IMR-90 (cell line): Measurements from ENCODE around the gene ARHGEF9. TPM values are rescaled to one million over a fixed set of nuclear protein-coding genes. Genes with fewer than 3 reads are reported as not detected.

Experiments used
- ATAC-seq: fragments of 200-7000 bp; cut with Tn5 transposase; 2 replicates; pipeline ENCODE4 v1.9.1; 2020; ENCODE audit warnings: low read depth, mild to moderate bottlenecking, moderate library complexity
- BruUV-seq: library from RNA; stranded (reverse); fragments of 400-500 nt; replicated peaks from 2 replicates; lab custom pipeline; 2021; lab: Mats Ljungman, UMichigan
- CTCF ChIA-PET: fragments of 300-600 bp; formaldehyde crosslinking; extraction: SDS; loops from one replicate; lab custom pipeline; 2021; ENCODE audit warnings: antibody characterized with exemption; lab: Yijun Ruan, JAX
- POLR2A ChIA-PET: fragments of 300-600 bp; sonication (Branson Sonifier 250); formaldehyde crosslinking; loops from one replicate; lab custom pipeline; 2022; ENCODE audit warnings: antibody characterized with exemption; ENCODE audit not compliant: unreplicated experiment; lab: Charles Lee
- DNase-seq: peaks from one replicate; pipeline ENCODE4 v3.0.0; 2013
- H2AFZ ChIP-seq: replicated peaks from 2 replicates; pipeline ENCODE3; 2013; ENCODE audit warnings: low read length, mild to moderate bottlenecking; ENCODE audit not compliant: poor library complexity
- H2AK5ac ChIP-seq: 2 replicates; pipeline ENCODE4 v1.6.1; 2013; ENCODE audit warnings: low read depth, low read length, inconsistent platforms
- H2AK9ac ChIP-seq: replicated peaks from 2 replicates; pipeline ENCODE3; 2013; ENCODE audit warnings: mild to moderate bottlenecking, low read depth, low read length, moderate library complexity; ENCODE audit not compliant: poor library complexity
- H2BK120ac ChIP-seq: 2 replicates; pipeline ENCODE4 v1.6.1; 2013; ENCODE audit warnings: low read depth, low read length, inconsistent platforms
- H2BK15ac ChIP-seq: 3 replicates; pipeline ENCODE4 v1.6.1; 2013; ENCODE audit warnings: low read depth, low read length, inconsistent platforms
- H2BK20ac ChIP-seq: 2 replicates; pipeline ENCODE4 v1.6.1; 2013; ENCODE audit warnings: low read depth, mild to moderate bottlenecking, inconsistent platforms, low read length, moderate library complexity
- H2BK5ac ChIP-seq: 2 replicates; pipeline ENCODE4 v1.6.1; 2013; ENCODE audit warnings: mild to moderate bottlenecking, low read depth, low read length, inconsistent platforms; ENCODE audit not compliant: poor library complexity, severe bottlenecking
- H3K14ac ChIP-seq: replicated peaks from 2 replicates; pipeline ENCODE4 v1.6.1; 2013; ENCODE audit warnings: low read depth, low read length, inconsistent platforms
- H3K18ac ChIP-seq: 2 replicates; pipeline ENCODE4 v1.6.1; 2013; ENCODE audit warnings: low read depth, low read length, control low read depth
- H3K23ac ChIP-seq: 2 replicates; pipeline ENCODE4 v1.6.1; 2013; ENCODE audit warnings: low read depth, low read length, inconsistent platforms
- H3K27ac ChIP-seq: 2 replicates; pipeline ENCODE4 v1.5.1; 2013; ENCODE audit warnings: mild to moderate bottlenecking, control low read depth, low read length; ENCODE audit not compliant: insufficient read depth
- H3K27me3 ChIP-seq: 2 replicates; pipeline ENCODE4 v1.6.1; 2013; ENCODE audit warnings: low read length; ENCODE audit not compliant: control insufficient read depth, insufficient read depth
- H3K36me3 ChIP-seq: 2 replicates; pipeline ENCODE4 v1.6.1; 2013; ENCODE audit warnings: low read length, mixed read lengths; ENCODE audit not compliant: control insufficient read depth, insufficient read depth
- H3K4ac ChIP-seq: 2 replicates; pipeline ENCODE4 v1.6.1; 2013; ENCODE audit warnings: low read depth, low read length, inconsistent platforms
- H3K4me1 ChIP-seq: 2 replicates; pipeline ENCODE4 v1.6.1; 2013; ENCODE audit warnings: low read length, mixed read lengths; ENCODE audit not compliant: control insufficient read depth, insufficient read depth
- H3K4me2 ChIP-seq: 2 replicates; pipeline ENCODE4 v1.6.1; 2013; ENCODE audit warnings: low read depth, mild to moderate bottlenecking, control low read depth, low read length, moderate library complexity
- H3K4me3 ChIP-seq: 2 replicates; pipeline ENCODE4 v1.5.1; 2013; ENCODE audit warnings: low read depth, mild to moderate bottlenecking, control low read depth, low read length, moderate library complexity; ENCODE audit not compliant: insufficient read depth
- H3K56ac ChIP-seq: 2 replicates; pipeline ENCODE4 v1.6.1; 2013; ENCODE audit warnings: low read length, inconsistent platforms; ENCODE audit not compliant: insufficient read depth; ENCODE audit errors: extremely low read depth
- H3K79me1 ChIP-seq, 2 experiments: 2 replicates each; pipeline ENCODE4 v1.6.1; 2013; ENCODE audit warnings: low read length in 2 of 2, inconsistent platforms in 1 of 2, low read depth in 1 of 2
- H3K9ac ChIP-seq: 2 replicates; pipeline ENCODE4 v1.6.1; 2013; ENCODE audit warnings: low read depth, low read length, control low read depth
- H3K9me1 ChIP-seq: 2 replicates; pipeline ENCODE4 v1.6.1; 2013; ENCODE audit warnings: low read length, inconsistent platforms; ENCODE audit not compliant: insufficient read depth
- H3K9me3 ChIP-seq: 2 replicates; pipeline ENCODE4 v1.6.1; 2013; ENCODE audit warnings: low read length; ENCODE audit not compliant: control insufficient read depth, insufficient read depth
- H4K20me1 ChIP-seq: 2 replicates; pipeline ENCODE4 v1.6.1; 2013; ENCODE audit warnings: low read length, inconsistent platforms; ENCODE audit not compliant: insufficient read depth
- H4K5ac ChIP-seq: 2 replicates; pipeline ENCODE4 v1.6.1; 2013; ENCODE audit warnings: mild to moderate bottlenecking, low read depth, low read length, control low read depth
- H4K8ac ChIP-seq, 2 experiments: 2 replicates each; pipeline ENCODE4 v1.6.1; 2013; ENCODE audit warnings: low read depth in 2 of 2, low read length in 2 of 2, control low read depth in 1 of 2, inconsistent platforms in 1 of 2
- H4K91ac ChIP-seq: 2 replicates; pipeline ENCODE4 v1.6.1; 2013; ENCODE audit warnings: low read depth, low read length, inconsistent platforms; ENCODE audit not compliant: insufficient read depth
- BHLHE40 ChIP-seq: fragments of 150-350 bp; IDR thresholded peaks from 2 replicates; pipeline ENCODE4 v1.6.1; 2016; ENCODE audit warnings: mild to moderate bottlenecking, low read depth, low read length
- CEBPB ChIP-seq: IDR thresholded peaks from 2 replicates; pipeline ENCODE4 v1.6.1; 2012; ENCODE audit warnings: low read depth, low read length, improper control_type of control experiment
- CHD1 ChIP-seq: IDR thresholded peaks from 2 replicates; pipeline ENCODE4 v1.6.1; 2012; ENCODE audit warnings: low read depth, low read length, improper control_type of control experiment
- CTCF ChIP-seq: conservative IDR thresholded peaks from 2 replicates; pipeline ENCODE4 v1.5.1; 2012; ENCODE audit warnings: mild to moderate bottlenecking, low read depth, low read length, improper control_type of control experiment
- FOS ChIP-seq: fragments of 150-350 bp; IDR thresholded peaks from 2 replicates; pipeline ENCODE4 v1.6.1; 2016; ENCODE audit warnings: low read depth, low read length
- MAZ ChIP-seq: IDR thresholded peaks from 2 replicates; pipeline ENCODE4 v1.6.1; 2012; ENCODE audit warnings: low read depth, mild to moderate bottlenecking, low read length, improper control_type of control experiment, moderate library complexity, borderline replicate concordance
- MXI1 ChIP-seq: IDR thresholded peaks from 2 replicates; pipeline ENCODE4 v1.6.1; 2012; ENCODE audit warnings: low read depth, mild to moderate bottlenecking, low read length, moderate library complexity, borderline replicate concordance
- NFE2L2 ChIP-seq: fragments of 150-350 bp; IDR thresholded peaks from 2 replicates; pipeline ENCODE4 v1.6.1; 2016; ENCODE audit warnings: low read depth, mild to moderate bottlenecking, low read length
- POLR2A ChIP-seq: IDR thresholded peaks from 2 replicates; pipeline ENCODE4 v1.6.1; 2012; ENCODE audit warnings: mild to moderate bottlenecking, low read depth, low read length
- RAD21 ChIP-seq: IDR thresholded peaks from 2 replicates; pipeline ENCODE4 v1.6.1; 2012; ENCODE audit warnings: low read length, improper control_type of control experiment
- RCOR1 ChIP-seq: IDR thresholded peaks from 2 replicates; pipeline ENCODE4 v1.6.1; 2012; ENCODE audit warnings: mild to moderate bottlenecking, low read length, improper control_type of control experiment; ENCODE audit not compliant: insufficient replicate concordance
- RFX5 ChIP-seq: IDR thresholded peaks from 2 replicates; pipeline ENCODE4 v1.8.0; 2012; ENCODE audit warnings: low read depth, mild to moderate bottlenecking, low read length, moderate library complexity
- SMC3 ChIP-seq: fragments of 150-350 bp; IDR thresholded peaks from 2 replicates; pipeline ENCODE4 v1.6.1; 2016; ENCODE audit warnings: low read depth, mild to moderate bottlenecking, antibody characterized with exemption, low read length, moderate library complexity
- USF2 ChIP-seq: fragments of 150-350 bp; IDR thresholded peaks from 2 replicates; pipeline ENCODE4 v1.6.1; 2017; ENCODE audit warnings: mild to moderate bottlenecking, antibody characterized with exemption, low read length, low read depth
- dilution Hi-C: fragments of 300-500 bp; cut with HindIII; formaldehyde crosslinking; loops from one replicate; pipeline ENCODE4 v1.14.3; 2018; ENCODE audit warnings: low sequenced_read_pairs; ENCODE audit not compliant: unreplicated experiment
- in situ Hi-C: fragments of 300-500 bp; cut with MboI; formaldehyde crosslinking; loops from 3 replicates; pipeline ENCODE4 v1.14.3; 2019; ENCODE audit warnings: low sequenced_read_pairs, inconsistent platforms, mixed read lengths
- intact Hi-C: fragments of 100-400 bp; cut with micrococcal nuclease; formaldehyde crosslinking; loops from 2 replicates; pipeline ENCODE4 v1.10.0; 2022
- polyA plus RNA-seq, 3 experiments: library from polyadenylated mRNA; depleted of rRNA; stranded (reverse); fragments of >200 nt; gene quantifications; 2 replicates each; pipeline ENCODE4 v1.2.3, GENCODE V29; 2012; ENCODE audit warnings: low replicate concordance in 1 of 3
- total RNA-seq: library from RNA; depleted of rRNA; stranded (reverse); fragments of >200 nt; gene quantifications from 2 replicates; pipeline ENCODE4 v1.2.3, GENCODE V29; 2012

ARHGEF9 gene
- total and polyA plus RNA-seq, 2 of the 4 experiments (the other 2 are of a cell fraction): 7.1 to 11.8 TPM

GRCh38 chrX:63664741-63665140 is 120.3 kb downstream of the ARHGEF9 start:
- Histone ChIP-seq H2BK20ac (0 out of 2 replicates have a peak overlapping the region, but pooled peaks have one; percentile 23), H3K14ac (no peak overlapping the region), H4K20me1 (no peaks in the 10 kb centered on the region), H4K91ac (no peak overlapping the region), H3K27ac (no peak overlapping the region), H2AFZ (no peak overlapping the region), H2BK15ac (no peak overlapping the region), H3K9me1 (no peaks in the 10 kb centered on the region), H3K9ac (no peak overlapping the region), H3K4me3 (no peak overlapping the region), H3K27me3 (no peaks in the 10 kb centered on the region), H3K23ac (no peak overlapping the region), H3K4me2 (no peak overlapping the region), H3K18ac (no peak overlapping the region; the same call in 1 of the 2 replicates), H4K8ac (no peak overlapping the region), H3K56ac (no peak overlapping the region), H3K36me3 (no peaks in the 10 kb centered on the region), H3K4ac (no peak overlapping the region), H2BK120ac (no peak overlapping the region), H3K79me1 (no peaks in the 10 kb centered on the region), H2AK5ac (no peak overlapping the region), H2AK9ac (no peak overlapping the region), H2BK5ac (peak overlapping the region; percentile 36), H3K9me3 (no peaks in the 10 kb centered on the region; the same call in 1 of the 2 replicates), H3K4me1 (peaks cover 3% of the 10 kb centered on the region; the same call in 1 of the 2 replicates), H4K5ac (no peak overlapping the region)
- in situ Hi-C loops (no loop called here), intact Hi-C loops (no loop called here), dilution Hi-C loops (no loop called here)
- BruUV-seq: no TSS peak
- CTCF ChIA-PET: no interaction called here
- POLR2A ChIA-PET: no interaction called here
- ATAC-seq (peak; percentile 54), DNase-seq (peak; percentile 11)
- no peak; the same call in 1 of the 2 replicates for TF ChIP-seq NFE2L2
- TF ChIP-seq USF2: no peak
- TF ChIP-seq RCOR1: no peak
- TF ChIP-seq MXI1: no peak
- TF ChIP-seq CHD1: no peak
- TF ChIP-seq POLR2A: no peak
- TF ChIP-seq CEBPB: no peak
- TF ChIP-seq RAD21: no peak
- no peak for TF ChIP-seq FOS
- no peak for TF ChIP-seq SMC3
- no peak for TF ChIP-seq CTCF
- no peak for TF ChIP-seq RFX5
- no peak for TF ChIP-seq BHLHE40
- TF ChIP-seq MAZ: no peak
